Femur (tissue), 1 donor: ENCODE results near the gene ZIC4.

Experiments
- DNase-seq: peaks from one replicate; pipeline ENCODE4 v3.0.0-alpha.2; 2017

ZIC4 gene

GRCh38 chr3:147368561-147369221 lies 37.7 kb downstream of the ZIC4 start:
- DNase-seq, result no peak

- DNase-seq, result no peak
These were observed 38.2 kb downstream of the ZIC4 start for GRCh38 chr3:147368151-147368550.

GRCh38 chr3:147367676-147368075 lies 38.7 kb downstream of the ZIC4 start:
- no peak for DNase-seq

GRCh38 chr3:147365196-147366115 lies 40.9 kb downstream of the ZIC4 start:
- no peak for DNase-seq

GRCh38 chr3:147364771-147365170 lies 41.6 kb downstream of the ZIC4 start:
- DNase-seq, result no peak

- DNase-seq, result no peak
These were observed 44.6 kb downstream of the ZIC4 start for GRCh38 chr3:147361454-147362420.

- DNase-seq, result peak; percentile 57
These were observed 45.5 kb downstream of the ZIC4 start for GRCh38 chr3:147360646-147361453.

GRCh38 chr3:147360051-147360439 lies 46.3 kb downstream of the ZIC4 start:
- DNase-seq, result no peak

- no peak for DNase-seq
These were observed 46.9 kb downstream of the ZIC4 start for GRCh38 chr3:147359177-147360050.

GRCh38 chr3:147358144-147358992 lies 48.0 kb downstream of the ZIC4 start:
- no peak for DNase-seq

GRCh38 chr3:147356909-147357900 lies 49.1 kb downstream of the ZIC4 start:
- DNase-seq, result no peak

GRCh38 chr3:147356145-147356908 lies 50.0 kb downstream of the ZIC4 start:
- no peak for DNase-seq

- DNase-seq, result no peak
These were observed 50.6 kb downstream of the ZIC4 start for GRCh38 chr3:147355753-147356090.

- DNase-seq, result no peak
These were observed 51.1 kb downstream of the ZIC4 start for GRCh38 chr3:147355084-147355752.

- DNase-seq, result no peak
These were observed 51.7 kb downstream of the ZIC4 start for GRCh38 chr3:147354623-147355022.

- DNase-seq, result no peak
These were observed 55.0 kb downstream of the ZIC4 start for GRCh38 chr3:147351301-147351700.

GRCh38 chr3:147348976-147349375 lies 57.4 kb downstream of the ZIC4 start:
- no peak for DNase-seq

GRCh38 chr3:147343926-147344325 lies 62.4 kb downstream of the ZIC4 start:
- DNase-seq, result no peak
